ENCODE data around the gene CPLANE1. TPM values are rescaled to one million over a fixed set of nuclear protein-coding genes. Genes with fewer than 3 reads are reported as not detected.

The CPLANE1 gene
- total RNA-seq, 4 donors from 2014 or later: 18.1 to 67.7 (median 24.2) TPM

- in situ Hi-C loops (cut with MboI; ENCODE audit: low pct_ligation_motif_present in 1 of 4, low pct_unique_long_range_greater_than_20kb in 1 of 4, low sequenced_read_pairs in 3 of 4) (no loop called here), intact Hi-C loops (cut with DNase I; ENCODE audit: low total_unique reads) (no loop called here)
- H3K27me3 ChIP-seq: no peaks in the 10 kb centered on the region
- H3K4me3 ChIP-seq: no peak overlapping the region
- DNase-seq: no peak
- H3K9me3 ChIP-seq: no peaks in the 10 kb centered on the region
- no peak overlapping the region for H3K27ac ChIP-seq
- peaks cover 0 to 71% (median 24%) of the 10 kb centered on the region in 4 donors for H3K36me3 ChIP-seq
- 68 to 74% methylated on average over 2 of the region's 2 CpGs for WGBS, 2 donors (ENCODE audit: low coverage in 1 of 2)
- no peaks in the 10 kb centered on the region for H3K4me1 ChIP-seq
- TF ChIP-seq CTCF (IDR thresholded peaks at IDR 0.05) (no peak), POLR2AphosphoS5 (IDR thresholded peaks at IDR 0.05) (no peak), EP300 (IDR thresholded peaks at IDR 0.05; ENCODE audit: low read depth) (no peak), POLR2A (IDR thresholded peaks at IDR 0.05) (no peak)
Observed at GRCh38 chr5:37056762-37057161, 192.4 kb downstream of the CPLANE1 start.

Small RNAs within 50 kb of the gene (small RNA-seq; reads per million reads assigned to genes)
- 0 reads per million in 4 donors for gene C8orf59P2

Other genes with a start within 250 kb of the CPLANE1 start
- 10 to 100 TPM; 13.1 to 20.6 (median 17.3) TPM for gene NUP155, start 121.7 kb upstream of the CPLANE1 start, total RNA-seq
- 100 to 1,000 TPM in 1 of 4 donors, 10 to 100 TPM in 3; 24.7 to 200 (median 29.9) TPM for gene WDR70, start 129.9 kb upstream of the CPLANE1 start, total RNA-seq

All from transverse colon (tissue), 4 donors.